Activated T-cell treated with anti-CD3 and anti-CD28 coated beads for 4 hours (primary cell): ENCODE results near the gene CLEC7A.

ENCODE experiments used
- DNase-seq: peaks from one replicate; pipeline ENCODE4 v3.0.0-alpha.2; 2020

Gene CLEC7A

DNA sequence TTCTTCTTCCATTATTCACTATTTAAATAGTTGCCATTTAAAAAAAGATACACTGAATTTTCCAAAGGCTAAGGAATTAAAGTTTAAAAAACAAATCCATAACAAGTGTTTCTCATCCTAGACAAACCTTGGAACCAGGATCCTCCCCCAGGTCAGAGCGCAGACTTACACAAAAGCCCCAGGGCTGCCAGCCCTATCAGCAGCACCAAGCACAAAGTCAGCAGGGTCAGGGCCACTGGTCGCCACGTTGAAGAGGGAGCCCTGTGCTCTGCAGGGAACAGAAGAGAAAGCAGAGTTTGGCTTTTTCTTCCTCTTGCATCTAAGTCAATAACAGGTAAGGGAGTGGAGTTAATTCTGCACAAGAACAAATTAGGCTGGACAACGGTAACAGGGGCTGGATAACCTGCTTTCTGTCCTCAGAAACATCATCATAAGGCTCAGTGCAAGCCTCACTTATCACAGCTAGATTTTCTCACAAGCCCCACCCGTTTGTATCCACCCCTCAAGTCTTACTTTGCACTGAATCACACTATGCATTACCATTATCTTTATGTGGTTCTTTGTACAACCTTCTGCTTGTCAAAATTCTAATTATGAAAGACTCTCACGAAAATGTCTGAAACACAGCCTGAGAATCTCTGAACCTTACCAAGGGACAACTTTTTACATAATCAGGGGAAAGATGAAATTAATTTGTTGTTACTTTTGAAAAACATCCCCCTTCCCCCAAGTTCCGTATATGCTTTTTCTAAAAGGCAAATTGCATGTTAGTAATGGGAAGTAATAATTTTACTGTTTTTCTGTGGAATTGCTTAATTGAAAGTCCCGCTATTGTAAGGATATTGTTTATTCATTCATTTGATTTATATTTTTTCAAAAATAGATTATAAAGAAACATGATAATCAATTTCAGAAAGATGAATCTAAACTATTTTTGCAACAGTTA is 40.8 kb downstream of the CLEC7A start:
- no peak for DNase-seq

DNA sequence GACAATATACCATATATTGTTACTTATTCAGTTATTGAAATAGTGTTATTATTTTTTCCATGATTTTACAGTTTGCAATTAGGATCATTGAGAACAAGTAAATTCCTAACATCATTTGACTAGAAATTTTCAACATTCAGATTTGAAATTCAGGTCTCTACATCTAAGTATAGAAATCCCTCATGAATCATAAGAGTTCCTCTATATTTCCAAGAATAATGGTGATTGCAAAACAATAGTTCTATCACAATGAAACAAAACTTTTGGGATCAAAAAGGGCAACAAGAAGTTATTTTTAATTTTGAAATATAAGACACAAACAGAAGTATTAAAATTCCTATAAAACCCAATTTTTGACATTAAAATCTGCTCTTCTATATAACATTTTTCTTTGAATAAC is 42.0 kb downstream of the CLEC7A start:
- no peak for DNase-seq

DNA sequence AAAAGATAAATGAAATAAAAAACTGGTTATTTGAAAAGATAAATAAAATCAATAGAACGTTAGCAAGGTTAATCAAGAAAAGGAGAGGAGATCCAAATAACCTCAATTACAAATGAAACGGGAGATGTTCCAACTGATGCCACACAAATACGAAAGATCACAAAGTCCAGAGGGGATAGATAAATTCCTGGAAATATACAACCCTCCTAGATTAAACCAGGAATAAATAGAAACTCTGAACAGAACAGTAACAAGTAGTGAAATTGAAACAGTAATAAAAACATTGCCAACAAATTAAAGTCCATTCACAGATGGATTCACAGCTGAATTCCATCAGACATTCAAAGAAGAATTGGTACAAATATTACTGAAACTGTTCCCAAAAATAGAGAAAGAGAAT is 43.6 kb downstream of the CLEC7A start:
- DNase-seq: no peak

DNA sequence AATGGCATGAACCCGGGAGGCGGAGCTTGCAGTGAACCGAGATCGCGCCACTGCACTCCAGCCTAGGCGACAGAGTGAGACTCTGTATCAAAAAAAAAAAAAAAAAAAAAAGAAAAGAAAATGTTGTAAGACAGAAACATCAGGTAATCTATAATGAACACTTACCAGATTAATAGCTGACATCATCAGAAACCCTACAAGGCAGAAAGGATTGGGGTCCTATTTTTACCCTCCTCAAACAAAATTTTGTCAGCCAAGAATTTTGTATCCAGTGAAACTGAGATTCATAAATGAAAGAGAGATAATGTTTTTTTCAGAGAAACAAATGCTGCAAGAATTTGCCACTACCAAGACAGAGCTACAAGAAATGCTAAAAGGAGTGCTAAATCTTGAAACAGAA is 45.3 kb downstream of the CLEC7A start:
- DNase-seq: no peak

DNA sequence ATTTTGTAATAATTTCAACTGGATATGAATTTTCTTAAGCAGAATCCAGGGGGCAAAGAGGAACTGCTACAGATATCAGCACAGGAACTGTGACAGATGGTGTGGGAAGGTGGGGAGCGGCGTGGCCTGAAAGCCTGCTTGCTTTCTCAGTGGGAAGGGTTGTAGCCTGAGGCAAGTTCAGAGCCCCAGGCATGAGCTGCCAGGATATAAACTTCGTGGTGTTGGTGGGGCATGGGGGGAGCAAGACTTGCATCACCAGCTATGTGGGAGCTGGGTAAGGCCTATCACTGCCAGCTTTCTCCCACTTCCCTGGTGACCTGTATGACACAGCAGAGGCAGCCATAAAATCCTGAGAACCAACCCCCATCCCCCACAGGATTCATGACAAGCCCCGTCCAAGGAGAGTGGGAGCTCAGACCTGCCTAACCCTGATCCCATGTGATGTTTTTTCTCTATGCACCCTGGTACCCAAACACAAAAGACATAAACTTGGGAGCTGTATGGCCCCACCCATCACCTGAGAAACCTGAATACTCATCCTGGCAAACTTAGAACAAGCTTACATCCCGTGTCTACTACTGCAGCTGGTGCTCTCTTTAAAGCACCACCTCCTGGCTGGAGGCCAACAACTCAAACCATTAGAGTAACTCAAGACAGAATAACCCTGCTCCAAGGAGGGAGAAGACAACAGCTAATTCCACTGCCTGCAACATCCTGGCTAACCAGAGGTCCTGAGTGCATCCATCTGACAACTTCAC is 47.7 kb downstream of the CLEC7A start:
- DNase-seq: no peak

DNA sequence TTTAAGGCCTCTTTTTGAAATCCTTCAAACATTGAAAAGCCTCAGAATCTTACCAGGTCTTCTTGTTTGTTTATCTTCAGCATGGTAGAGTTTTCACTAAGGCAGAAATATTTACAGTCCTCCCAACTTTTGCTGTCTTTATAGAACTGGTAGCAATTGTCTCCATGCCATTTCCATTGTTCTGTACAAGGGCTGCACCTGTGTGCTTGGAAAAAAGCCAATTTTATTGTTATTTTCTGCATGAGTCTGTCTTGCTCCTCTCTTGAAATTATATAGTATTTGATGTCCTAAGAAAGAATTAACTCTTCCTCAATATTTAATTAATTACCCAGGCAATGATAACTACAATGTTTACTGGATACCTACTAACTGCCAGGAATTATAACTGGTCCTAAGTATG is 54.5 kb downstream of the CLEC7A start:
- DNase-seq: no peak

DNA sequence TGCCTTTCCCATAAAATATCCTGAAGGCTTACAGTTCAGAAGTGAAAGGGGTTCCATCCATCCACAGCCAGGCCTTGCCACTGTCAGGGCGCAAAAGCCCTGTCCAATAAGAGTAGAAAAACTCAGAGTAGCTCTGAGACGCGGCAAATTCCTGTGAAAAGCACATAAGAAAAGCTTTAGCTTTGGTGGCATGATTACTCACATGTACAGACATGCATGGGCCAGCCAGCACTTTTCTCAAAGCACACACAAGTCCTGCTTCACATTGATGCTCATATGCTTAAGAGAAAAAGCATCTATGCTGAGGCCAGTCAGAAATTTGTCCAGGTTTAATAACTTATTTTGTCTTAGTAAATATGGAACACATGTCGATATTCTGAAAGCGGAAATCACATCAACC is 56.7 kb downstream of the CLEC7A start:
- no peak for DNase-seq

DNA sequence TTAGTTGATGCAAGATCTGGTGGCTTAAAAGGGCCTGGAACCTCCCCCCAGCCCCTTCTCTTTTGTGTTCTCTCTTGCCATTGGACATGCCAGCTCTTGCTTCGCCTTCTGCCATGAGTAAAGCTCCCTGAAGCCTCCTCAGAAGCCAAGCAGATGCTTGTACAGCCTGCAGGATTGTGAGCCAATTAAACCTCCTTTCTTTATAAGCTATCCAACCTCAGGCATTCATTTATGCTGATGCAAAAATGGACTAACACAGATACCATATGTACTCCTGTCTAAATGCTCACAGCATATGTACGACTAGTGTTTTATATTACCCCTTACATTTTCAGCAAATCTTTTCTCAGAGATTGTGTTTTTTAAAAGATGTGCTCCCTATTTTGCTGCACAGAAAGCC is 57.9 kb downstream of the CLEC7A start:
- DNase-seq: no peak

DNA sequence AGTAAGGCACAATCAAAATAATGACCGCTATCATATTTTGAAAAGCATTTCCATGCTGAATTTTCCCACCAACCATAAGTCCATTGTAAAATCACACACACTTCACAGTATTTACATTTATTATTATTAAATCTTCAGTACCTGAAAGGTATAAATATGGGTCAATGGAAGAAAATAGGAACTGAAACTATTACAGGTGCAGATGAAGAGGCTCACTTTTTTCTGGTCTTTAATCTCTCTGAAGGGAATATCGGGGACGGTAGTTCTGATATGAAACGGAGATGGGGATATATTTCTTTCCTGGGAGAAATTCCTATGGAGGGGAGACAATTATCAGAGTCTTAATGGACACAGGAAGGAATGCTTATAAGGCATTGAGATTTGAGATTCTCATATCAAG is 59.6 kb downstream of the CLEC7A start:
- DNase-seq: no peak

DNA sequence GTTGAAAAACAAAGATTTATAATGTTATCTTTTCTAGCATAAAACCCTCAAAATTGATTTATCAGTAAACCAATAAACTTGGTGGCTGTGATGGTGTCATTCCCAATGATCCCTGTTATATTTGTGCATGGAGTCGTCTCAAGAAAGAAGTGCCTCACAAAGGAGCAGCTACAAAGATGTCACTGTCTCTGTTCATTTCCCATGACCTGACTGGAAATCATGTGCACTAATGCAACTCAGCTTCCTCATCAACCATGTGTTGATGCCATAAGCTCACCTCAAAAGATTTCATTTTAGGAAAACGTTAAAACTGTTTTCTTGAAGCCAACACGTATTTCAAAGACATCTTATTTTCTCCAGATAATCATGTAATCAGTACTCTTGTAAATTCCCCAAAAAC is 60.0 kb downstream of the CLEC7A start:
- DNase-seq: no peak

DNA sequence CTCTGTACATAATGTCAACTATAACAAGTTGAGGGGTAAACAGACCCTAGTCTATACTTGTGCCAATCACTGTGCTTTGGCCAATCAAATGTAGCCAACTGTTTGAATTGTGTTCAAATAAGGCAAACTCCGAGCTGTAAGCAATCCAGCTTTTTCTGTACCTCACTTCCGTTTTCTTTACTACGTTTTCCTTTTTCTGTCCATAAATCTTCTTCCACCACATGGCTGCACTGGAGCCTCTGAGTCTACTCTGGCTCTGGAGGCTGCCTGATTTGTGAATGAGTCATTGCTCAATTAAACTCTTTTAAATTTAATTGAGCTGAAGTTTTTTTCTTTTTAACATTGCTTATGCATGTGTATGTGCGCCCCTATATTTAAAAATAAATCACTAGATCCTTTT is 60.9 kb downstream of the CLEC7A start:
- no peak for DNase-seq

DNA sequence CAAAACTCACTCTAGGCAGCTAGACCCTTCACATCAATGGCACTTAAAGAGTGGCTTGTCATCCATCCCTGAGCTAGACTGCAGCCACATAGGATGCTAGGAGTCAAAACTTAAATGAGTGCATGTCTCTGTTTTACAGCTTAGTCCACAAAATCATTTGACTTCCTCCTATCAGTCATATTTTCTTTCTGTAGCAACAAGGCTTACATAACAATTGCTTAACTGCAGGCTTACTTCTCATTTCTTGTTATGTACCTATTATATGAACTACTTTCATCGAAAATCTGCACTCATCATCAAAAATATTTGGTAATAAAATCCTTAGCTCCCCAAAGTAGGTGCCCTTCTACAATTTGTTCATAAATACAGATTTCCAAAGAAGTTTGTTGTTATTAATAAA is 61.4 kb downstream of the CLEC7A start:
- DNase-seq: no peak

DNA sequence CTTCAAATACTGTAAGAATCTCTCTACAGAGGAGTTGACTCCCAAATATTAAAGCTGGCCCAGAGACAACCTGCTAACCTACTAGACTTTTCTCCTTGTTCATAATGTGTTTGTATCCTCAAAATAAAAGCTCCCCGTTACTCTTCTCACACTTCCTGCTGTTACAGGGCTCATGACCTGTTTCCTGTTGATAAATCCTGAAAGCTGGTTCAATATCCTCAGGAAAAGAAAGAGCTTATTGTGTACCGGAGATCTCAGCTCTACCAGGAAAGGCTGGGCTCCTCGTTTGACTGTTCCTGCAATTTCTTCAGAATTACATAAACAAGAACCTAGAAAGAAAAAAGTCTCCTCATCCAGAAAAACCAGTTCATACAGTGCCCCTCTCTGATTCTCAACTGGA is 62.1 kb downstream of the CLEC7A start:
- no peak for DNase-seq

DNA sequence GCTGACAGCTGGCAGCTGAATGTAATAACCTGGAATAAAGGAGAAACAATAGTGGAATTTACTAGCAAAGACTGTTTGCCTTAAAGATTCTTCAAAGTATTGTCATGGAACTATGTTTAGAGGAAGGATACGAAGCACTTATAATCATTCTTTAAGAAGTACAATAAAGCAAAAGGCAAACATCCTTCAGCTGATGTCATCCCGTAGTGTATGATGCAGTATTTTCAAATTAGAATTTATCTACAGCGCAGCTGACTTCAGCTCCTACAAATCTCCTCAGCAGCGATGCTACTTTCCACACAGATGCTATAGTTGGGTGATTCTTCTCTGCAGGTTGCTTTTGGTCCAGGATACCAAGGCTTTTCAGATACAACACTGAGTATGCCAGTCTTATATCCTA is 62.7 kb downstream of the CLEC7A start:
- DNase-seq: no peak
